ENCODE results near the gene SLC35B1.

The SLC35B1 gene

DNA sequence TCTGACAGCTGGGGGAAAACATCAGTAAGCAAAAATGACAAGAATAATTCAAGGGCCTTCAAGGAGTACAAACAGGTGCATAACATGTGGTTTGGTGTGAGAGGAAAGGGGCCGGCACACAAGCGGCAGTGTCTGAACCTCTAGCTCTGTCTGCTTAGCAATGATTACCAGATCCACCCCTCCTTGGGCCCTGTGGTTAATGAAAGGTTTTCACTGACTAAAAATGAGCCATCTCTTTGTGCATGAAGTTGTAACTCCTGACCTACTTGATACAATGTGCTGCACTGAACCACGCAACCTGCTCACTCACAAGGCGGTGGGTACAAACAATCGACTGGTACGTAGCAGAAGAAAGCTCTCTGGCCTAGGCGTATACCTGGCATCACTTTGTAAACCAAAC lies 41.0 kb upstream of the SLC35B1 start:
- no peak overlapping the region for H4K91ac ChIP-seq (ENCODE audit: low read length)
- 91% methylated on average over 6 of the region's 7 CpGs for whole genome bisulfite sequencing
- H3K36me3 ChIP-seq (ENCODE audit: control insufficient read depth in 1 of 2, insufficient read depth in 2 of 2, low read depth in 1 of 2, low read length in 2 of 2) = no peaks in the 10 kb centered on the region
- no peak overlapping the region for H3K14ac ChIP-seq (ENCODE audit: low read length in 2 of 2)
- no peak overlapping the region for H2BK120ac ChIP-seq (ENCODE audit: low read depth, low read length)
- no peak overlapping the region for H3K4ac ChIP-seq (ENCODE audit: low read depth in 1 of 2, low read length in 2 of 2)
- H4K8ac ChIP-seq (ENCODE audit: low read length) = no peak overlapping the region
- no peak overlapping the region for H2AK5ac ChIP-seq (ENCODE audit: low read length, severe bottlenecking)
- no peak overlapping the region for H3K27ac ChIP-seq (ENCODE audit: low read length, poor library complexity, severe bottlenecking)
- H3K4me2 ChIP-seq (ENCODE audit: low read length, poor library complexity, severe bottlenecking) = no peak overlapping the region
- no peak overlapping the region for H2BK5ac ChIP-seq (ENCODE audit: low read depth, low read length, poor library complexity, severe bottlenecking)
- H2AFZ ChIP-seq (ENCODE audit: low read depth, low read length) = no peak overlapping the region
- peaks cover 13% of the 10 kb centered on the region for H3K79me1 ChIP-seq (replicated peaks; ENCODE audit: low read length, poor library complexity, severe bottlenecking)
- H3K27me3 ChIP-seq (ENCODE audit: control insufficient read depth in 1 of 2, insufficient read depth in 1 of 2, low read length in 2 of 2) = no peaks in the 10 kb centered on the region
- H3K18ac ChIP-seq (ENCODE audit: low read depth in 1 of 2, low read length in 2 of 2) = no peak overlapping the region
- H3K4me1 ChIP-seq (ENCODE audit: control insufficient read depth, insufficient read depth, low read depth, low read length) = peaks cover 3% of the 10 kb centered on the region
- no peaks in the 10 kb centered on the region for H3K9me3 ChIP-seq (ENCODE audit: control insufficient read depth, low read length)
- no peak overlapping the region for H3K4me3 ChIP-seq (ENCODE audit: insufficient read depth in 1 of 2, low read depth in 1 of 2, low read length in 2 of 2)
- H3K9ac ChIP-seq (ENCODE audit: low read length) = no peak overlapping the region
- no peak overlapping the region for H2BK12ac ChIP-seq (ENCODE audit: low read length in 2 of 2)
- no peak overlapping the region for H3K23ac ChIP-seq (ENCODE audit: low read length in 2 of 2)
- DNase-seq = no peak
- H2BK15ac ChIP-seq (ENCODE audit: low read depth, poor library complexity, severe bottlenecking) = no peak overlapping the region

GRCh38 chr17:49748223-49748622 lies 40.5 kb upstream of the SLC35B1 start:
- Histone ChIP-seq H3K27me3 (ENCODE audit: control insufficient read depth in 1 of 2, insufficient read depth in 1 of 2, low read length in 2 of 2) (no peaks in the 10 kb centered on the region), H3K14ac (ENCODE audit: low read length in 2 of 2) (no peak overlapping the region), H3K79me1 (replicated peaks; ENCODE audit: low read length, poor library complexity, severe bottlenecking) (peaks cover 12% of the 10 kb centered on the region), H3K4me1 (ENCODE audit: control insufficient read depth, insufficient read depth, low read depth, low read length) (peaks cover 3% of the 10 kb centered on the region), H2BK5ac (ENCODE audit: low read depth, low read length, poor library complexity, severe bottlenecking) (no peak overlapping the region), H3K9ac (ENCODE audit: low read length) (no peak overlapping the region), H2BK12ac (ENCODE audit: low read length in 2 of 2) (no peak overlapping the region), H3K18ac (ENCODE audit: low read depth in 1 of 2, low read length in 2 of 2) (no peak overlapping the region), H2BK15ac (ENCODE audit: low read depth, poor library complexity, severe bottlenecking) (no peak overlapping the region), H4K8ac (ENCODE audit: low read length) (no peak overlapping the region), H3K36me3 (ENCODE audit: control insufficient read depth in 1 of 2, insufficient read depth in 2 of 2, low read depth in 1 of 2, low read length in 2 of 2) (no peaks in the 10 kb centered on the region), H3K4me3 (ENCODE audit: insufficient read depth in 1 of 2, low read depth in 1 of 2, low read length in 2 of 2) (no peak overlapping the region), H3K4me2 (ENCODE audit: low read length, poor library complexity, severe bottlenecking) (no peak overlapping the region), H2BK120ac (ENCODE audit: low read depth, low read length) (no peak overlapping the region), H2AK5ac (ENCODE audit: low read length, severe bottlenecking) (no peak overlapping the region), H3K9me3 (ENCODE audit: control insufficient read depth, low read length) (no peaks in the 10 kb centered on the region), H3K27ac (ENCODE audit: low read length, poor library complexity, severe bottlenecking) (no peak overlapping the region), H3K23ac (ENCODE audit: low read length in 2 of 2) (no peak overlapping the region), H2AFZ (ENCODE audit: low read depth, low read length) (no peak overlapping the region), H3K4ac (ENCODE audit: low read depth in 1 of 2, low read length in 2 of 2) (no peak overlapping the region), H4K91ac (ENCODE audit: low read length) (no peak overlapping the region)
- 95% methylated on average over 3 of the region's 3 CpGs for WGBS
- no peak for DNase-seq

DNA sequence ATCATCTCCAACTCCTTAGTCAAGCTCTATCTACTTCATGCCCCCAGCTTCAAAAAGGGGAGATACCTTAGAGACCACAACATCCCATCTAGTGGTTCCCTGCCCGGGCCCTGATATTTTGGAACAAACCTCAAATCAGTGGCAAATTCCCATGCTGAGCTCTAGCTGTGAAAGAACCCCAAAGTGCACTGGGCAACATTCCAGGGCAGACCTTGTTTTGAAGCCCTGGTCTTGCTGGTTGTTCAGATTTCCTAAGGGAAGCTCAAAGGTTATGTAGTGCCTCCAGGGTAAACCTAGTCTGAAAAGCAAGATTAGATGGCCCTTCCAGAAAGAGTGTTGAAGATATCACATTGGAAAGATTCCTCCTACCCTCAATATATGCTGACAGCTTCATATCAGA lies 39.9 kb upstream of the SLC35B1 start:
- no peak overlapping the region for H2BK120ac ChIP-seq (ENCODE audit: low read depth, low read length)
- H3K14ac ChIP-seq (ENCODE audit: low read length in 2 of 2) = no peak overlapping the region
- H3K9ac ChIP-seq (ENCODE audit: low read length) = no peak overlapping the region
- H3K4me3 ChIP-seq (ENCODE audit: insufficient read depth in 1 of 2, low read depth in 1 of 2, low read length in 2 of 2) = no peak overlapping the region
- H2AFZ ChIP-seq (ENCODE audit: low read depth, low read length) = no peak overlapping the region
- H3K79me1 ChIP-seq (replicated peaks; ENCODE audit: low read length, poor library complexity, severe bottlenecking) = peaks cover 11% of the 10 kb centered on the region
- H3K9me3 ChIP-seq (ENCODE audit: control insufficient read depth, low read length) = no peaks in the 10 kb centered on the region
- H3K4me2 ChIP-seq (ENCODE audit: low read length, poor library complexity, severe bottlenecking) = no peak overlapping the region
- no peaks in the 10 kb centered on the region for H3K36me3 ChIP-seq (ENCODE audit: control insufficient read depth in 1 of 2, insufficient read depth in 2 of 2, low read depth in 1 of 2, low read length in 2 of 2)
- H4K8ac ChIP-seq (ENCODE audit: low read length) = no peak overlapping the region
- H2BK15ac ChIP-seq (ENCODE audit: low read depth, poor library complexity, severe bottlenecking) = no peak overlapping the region
- DNase-seq = no peak
- H2BK5ac ChIP-seq (ENCODE audit: low read depth, low read length, poor library complexity, severe bottlenecking) = no peak overlapping the region
- H3K4ac ChIP-seq (ENCODE audit: low read depth in 1 of 2, low read length in 2 of 2) = no peak overlapping the region
- no peak overlapping the region for H3K23ac ChIP-seq (ENCODE audit: low read length in 2 of 2)
- H2BK12ac ChIP-seq (ENCODE audit: low read length in 2 of 2) = no peak overlapping the region
- H3K27ac ChIP-seq (ENCODE audit: low read length, poor library complexity, severe bottlenecking) = no peak overlapping the region
- H2AK5ac ChIP-seq (ENCODE audit: low read length, severe bottlenecking) = no peak overlapping the region
- H3K4me1 ChIP-seq (ENCODE audit: control insufficient read depth, insufficient read depth, low read depth, low read length) = peaks cover 3% of the 10 kb centered on the region
- H3K27me3 ChIP-seq (ENCODE audit: control insufficient read depth in 1 of 2, insufficient read depth in 1 of 2, low read length in 2 of 2) = no peaks in the 10 kb centered on the region
- H4K91ac ChIP-seq (ENCODE audit: low read length) = no peak overlapping the region
- WGBS = 92% methylated on average over 1 of the region's 1 CpG
- H3K18ac ChIP-seq (ENCODE audit: low read depth in 1 of 2, low read length in 2 of 2) = no peak overlapping the region

DNA sequence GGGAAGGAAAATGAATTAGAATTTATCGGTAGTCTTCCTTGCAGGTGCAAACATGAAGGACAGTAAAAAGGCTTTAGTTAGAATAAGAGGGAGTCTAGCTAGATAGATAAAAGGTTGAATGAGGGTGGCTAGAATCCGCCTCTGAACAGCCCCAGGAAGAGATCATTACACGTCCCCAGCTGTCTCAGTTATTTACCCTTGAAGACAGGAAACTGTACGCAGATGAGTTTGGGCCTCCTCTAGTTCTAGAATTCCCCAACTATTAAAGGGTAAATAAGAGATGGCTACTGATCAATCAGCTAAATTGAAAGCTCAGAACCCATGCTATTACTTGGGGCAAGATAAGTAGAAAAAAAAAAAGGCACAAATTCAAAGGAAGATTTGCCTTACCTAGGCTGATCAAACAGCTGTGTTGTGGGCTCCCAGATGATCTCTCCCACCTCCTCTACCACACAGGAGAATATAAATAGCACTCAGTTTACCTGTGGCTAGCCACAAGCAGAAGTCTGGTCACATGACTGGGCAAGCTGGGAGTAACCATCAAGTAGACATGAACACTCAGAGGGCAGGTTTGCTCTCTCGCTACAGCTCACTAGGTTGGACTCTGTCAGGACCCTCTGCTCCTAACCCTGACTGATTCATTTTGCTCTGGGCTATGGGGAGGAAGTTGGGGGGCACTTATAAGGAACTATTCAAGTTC lies 39.2 kb upstream of the SLC35B1 start:
- H3K23ac ChIP-seq (ENCODE audit: low read length in 2 of 2) = no peak overlapping the region
- no peak overlapping the region for H3K4me3 ChIP-seq (ENCODE audit: insufficient read depth in 1 of 2, low read depth in 1 of 2, low read length in 2 of 2)
- no peaks in the 10 kb centered on the region for H3K36me3 ChIP-seq (ENCODE audit: control insufficient read depth in 1 of 2, insufficient read depth in 2 of 2, low read depth in 1 of 2, low read length in 2 of 2)
- H4K91ac ChIP-seq (ENCODE audit: low read length) = no peak overlapping the region
- H3K79me1 ChIP-seq (replicated peaks; ENCODE audit: low read length, poor library complexity, severe bottlenecking) = peaks cover 4% of the 10 kb centered on the region
- no peak overlapping the region for H2BK120ac ChIP-seq (ENCODE audit: low read depth, low read length)
- peak overlapping the region in 1 of 2 experiments; percentile 68 for H3K4ac ChIP-seq (ENCODE audit: low read depth in 1 of 2, low read length in 2 of 2)
- no peak overlapping the region for H2AFZ ChIP-seq (ENCODE audit: low read depth, low read length)
- no peak overlapping the region for H3K14ac ChIP-seq (ENCODE audit: low read length in 2 of 2)
- 78% methylated on average over 4 of the region's 5 CpGs for WGBS
- H3K9ac ChIP-seq (ENCODE audit: low read length) = no peak overlapping the region
- H4K8ac ChIP-seq (ENCODE audit: low read length) = no peak overlapping the region
- H3K27me3 ChIP-seq (ENCODE audit: control insufficient read depth in 1 of 2, insufficient read depth in 1 of 2, low read length in 2 of 2) = no peaks in the 10 kb centered on the region
- H2BK12ac ChIP-seq (ENCODE audit: low read length in 2 of 2) = no peak overlapping the region
- H3K18ac ChIP-seq (ENCODE audit: low read depth in 1 of 2, low read length in 2 of 2) = no peak overlapping the region
- no peak overlapping the region for H2BK15ac ChIP-seq (ENCODE audit: low read depth, poor library complexity, severe bottlenecking)
- H3K27ac ChIP-seq (ENCODE audit: low read length, poor library complexity, severe bottlenecking) = no peak overlapping the region
- H2AK5ac ChIP-seq (ENCODE audit: low read length, severe bottlenecking) = no peak overlapping the region
- no peaks in the 10 kb centered on the region for H3K9me3 ChIP-seq (ENCODE audit: control insufficient read depth, low read length)
- peaks cover 3% of the 10 kb centered on the region for H3K4me1 ChIP-seq (ENCODE audit: control insufficient read depth, insufficient read depth, low read depth, low read length)
- H3K4me2 ChIP-seq (ENCODE audit: low read length, poor library complexity, severe bottlenecking) = no peak overlapping the region
- DNase-seq = no peak
- H2BK5ac ChIP-seq (ENCODE audit: low read depth, low read length, poor library complexity, severe bottlenecking) = no peak overlapping the region

All from mesenchymal stem cell (in vitro differentiated cells and primary cell).